Gastrocnemius medialis (tissue), 4 donors: ENCODE results near the gene IL20RA. TPM values are rescaled to one million over a fixed set of nuclear protein-coding genes. Genes with fewer than 3 reads are reported as not detected.

Source experiments
- ATAC-seq, 2 donors: fragments of 150-250 bp; one replicate each; pipeline ENCODE4 v1.9.1; 2016
- DNase-seq, 2 donors: peaks; one replicate each; pipeline ENCODE4 v3.0.0-alpha.2; 2019
- H3K27ac ChIP-seq, 4 donors: fragments of 200-600 bp; sonication (generic); 1 replicate in 1 of 4; 2 replicates in 3 of 4; pipeline ENCODE4 v1.5.1; 2016 to 2018; ENCODE audit warnings: mild to moderate bottlenecking in 2 of 4, moderate library complexity in 1 of 4
- H3K27me3 ChIP-seq, 3 donors: fragments of 200-600 bp; sonication (generic) in 2 of 3; 1 replicate in 1 of 3; 2 replicates in 2 of 3; pipeline versions ENCODE4 v1.5.1 to v1.6.0; 2016 to 2019; ENCODE audit warnings: mild to moderate bottlenecking in 1 of 3, moderate library complexity in 1 of 3
- H3K36me3 ChIP-seq, 2 donors: fragments of 200-600 bp; sonication (generic) in 1 of 2; one replicate each; pipeline ENCODE4 v1.5.1; 2017 to 2018
- H3K4me1 ChIP-seq, 2 donors: fragments of 200-600 bp; sonication (generic) in 1 of 2; one replicate each; pipeline ENCODE4 v1.5.1; 2016 to 2017; ENCODE audit warnings: mild to moderate bottlenecking in 2 of 2
- H3K4me3 ChIP-seq, 4 donors: fragments of 200-600 bp; sonication (generic) in 3 of 4; 1 replicate in 1 of 4; 2 replicates in 3 of 4; pipeline ENCODE4 v1.5.1; 2016 to 2019; ENCODE audit warnings: mild to moderate bottlenecking in 2 of 4
- H3K9me3 ChIP-seq, 3 donors: fragments of 200-600 bp; sonication (generic) in 2 of 3; 1 replicate in 1 of 3; 2 replicates in 2 of 3; pipeline ENCODE4 v1.5.1; 2016 to 2019
- CTCF ChIP-seq, 5 experiments: fragments of 450-650 bp in 3 of 5; fragments of 200-600 bp in 2 of 5; sonication (generic) in 2 of 5; IDR thresholded peaks in 4 of 5; conservative IDR thresholded peaks in 1 of 5; 1 replicate in 4 of 5; 2 replicates in 1 of 5; pipeline ENCODE4 v1.5.1; 2016 to 2019; ENCODE audit warnings: antibody characterized with exemption in 5 of 5, mild to moderate bottlenecking in 3 of 5, moderate library complexity in 3 of 5
- POLR2A ChIP-seq, 2 donors: fragments of 450-650 bp; IDR thresholded peaks; one replicate each; pipeline ENCODE4 v1.6.1; 2017; ENCODE audit warnings: antibody characterized with exemption in 2 of 2, mild to moderate bottlenecking in 2 of 2, moderate library complexity in 2 of 2
- in situ Hi-C, 4 donors: fragments of 200-750 bp; cut with MboI; loops; one replicate each; pipeline versions ENCODE4 v1.15.0 to v1.8.0; 2017; ENCODE audit warnings: low sequenced_read_pairs in 4 of 4
- intact Hi-C: fragments of 100-400 bp; cut with DNase I; formaldehyde crosslinking; loops from one replicate; pipeline ENCODE4 v1.15.1; 2023; ENCODE audit warnings: low total_unique reads
- total RNA-seq, 4 donors: library from RNA; depleted of rRNA; stranded (reverse); fragments of >200 nt; gene quantifications; one replicate each; pipeline versions ENCODE4 v1.1.0 to v1.2.3, GENCODE V29; 2016

Gene IL20RA
- total RNA-seq, 4 donors from 2014 or later: 0.32 to 1.1 TPM; not detected in 2

- no peak for ATAC-seq
- no peaks in the 10 kb centered on the region for H3K36me3 ChIP-seq
- H3K27ac ChIP-seq: no peak overlapping the region
- H3K4me3 ChIP-seq: no peak overlapping the region
- H3K4me1 ChIP-seq: no peaks in the 10 kb centered on the region
- peaks cover 0 to 9% (median 0%) of the 10 kb centered on the region in 3 donors for H3K27me3 ChIP-seq
- no peaks in the 10 kb centered on the region for H3K9me3 ChIP-seq
- intact Hi-C loops: no loop called here
- DNase-seq: no peak
- TF ChIP-seq POLR2A (IDR thresholded peaks at IDR 0.05): no peak
- no peak for TF ChIP-seq CTCF (IDR thresholded peaks at IDR 0.05 in 4 of 5, conservative IDR thresholded peaks at IDR 0.05 in 1 of 5)
- in situ Hi-C loops: no loop called here
Observed at GRCh38 chr6:137036566-137037300, 8.0 kb downstream of the IL20RA start.

GRCh38 chr6:137033828-137034227 is 10.9 kb downstream of the IL20RA start:
- no peaks in the 10 kb centered on the region for H3K4me1 ChIP-seq
- TF ChIP-seq CTCF (IDR thresholded peaks at IDR 0.05 in 4 of 5, conservative IDR thresholded peaks at IDR 0.05 in 1 of 5) (no peak), POLR2A (IDR thresholded peaks at IDR 0.05) (no peak)
- no peaks in the 10 kb centered on the region for H3K9me3 ChIP-seq
- in situ Hi-C loops (no loop called here), intact Hi-C loops (no loop called here)
- no peak for DNase-seq
- peaks cover 0 to 2% (median 0%) of the 10 kb centered on the region in 3 donors for H3K27me3 ChIP-seq
- H3K4me3 ChIP-seq: no peak overlapping the region
- no peak overlapping the region for H3K27ac ChIP-seq
- no peaks in the 10 kb centered on the region for H3K36me3 ChIP-seq
- no peak for ATAC-seq

- H3K36me3 ChIP-seq: no peaks in the 10 kb centered on the region
- no peak overlapping the region for H3K4me3 ChIP-seq
- no peak for TF ChIP-seq POLR2A (IDR thresholded peaks at IDR 0.05)
- no peak for TF ChIP-seq CTCF (IDR thresholded peaks at IDR 0.05 in 4 of 5, conservative IDR thresholded peaks at IDR 0.05 in 1 of 5)
- intact Hi-C loops: no loop called here
- H3K9me3 ChIP-seq: no peaks in the 10 kb centered on the region
- H3K27me3 ChIP-seq: peaks cover 0 to 2% (median 0%) of the 10 kb centered on the region in 3 donors
- in situ Hi-C loops: no loop called here
- no peak overlapping the region for H3K27ac ChIP-seq
- no peak for DNase-seq
- no peak for ATAC-seq
- no peaks in the 10 kb centered on the region for H3K4me1 ChIP-seq
Observed at GRCh38 chr6:137031122-137031521, 13.6 kb downstream of the IL20RA start.

- in situ Hi-C loops: no loop called here
- Histone ChIP-seq H3K4me1 (no peaks in the 10 kb centered on the region), H3K27me3 (peaks cover 0 to 2% (median 0%) of the 10 kb centered on the region in 3 donors), H3K4me3 (no peak overlapping the region), H3K36me3 (no peaks in the 10 kb centered on the region), H3K9me3 (no peaks in the 10 kb centered on the region), H3K27ac (no peak overlapping the region)
- no peak for TF ChIP-seq CTCF (IDR thresholded peaks at IDR 0.05 in 4 of 5, conservative IDR thresholded peaks at IDR 0.05 in 1 of 5)
- TF ChIP-seq POLR2A (IDR thresholded peaks at IDR 0.05): no peak
- DNase-seq (no peak), ATAC-seq (no peak)
- intact Hi-C loops: no loop called here
Observed at GRCh38 chr6:137028912-137029311, 15.9 kb downstream of the IL20RA start.
